ENCODE results near the gene SLMAP.

SLMAP gene

DNA sequence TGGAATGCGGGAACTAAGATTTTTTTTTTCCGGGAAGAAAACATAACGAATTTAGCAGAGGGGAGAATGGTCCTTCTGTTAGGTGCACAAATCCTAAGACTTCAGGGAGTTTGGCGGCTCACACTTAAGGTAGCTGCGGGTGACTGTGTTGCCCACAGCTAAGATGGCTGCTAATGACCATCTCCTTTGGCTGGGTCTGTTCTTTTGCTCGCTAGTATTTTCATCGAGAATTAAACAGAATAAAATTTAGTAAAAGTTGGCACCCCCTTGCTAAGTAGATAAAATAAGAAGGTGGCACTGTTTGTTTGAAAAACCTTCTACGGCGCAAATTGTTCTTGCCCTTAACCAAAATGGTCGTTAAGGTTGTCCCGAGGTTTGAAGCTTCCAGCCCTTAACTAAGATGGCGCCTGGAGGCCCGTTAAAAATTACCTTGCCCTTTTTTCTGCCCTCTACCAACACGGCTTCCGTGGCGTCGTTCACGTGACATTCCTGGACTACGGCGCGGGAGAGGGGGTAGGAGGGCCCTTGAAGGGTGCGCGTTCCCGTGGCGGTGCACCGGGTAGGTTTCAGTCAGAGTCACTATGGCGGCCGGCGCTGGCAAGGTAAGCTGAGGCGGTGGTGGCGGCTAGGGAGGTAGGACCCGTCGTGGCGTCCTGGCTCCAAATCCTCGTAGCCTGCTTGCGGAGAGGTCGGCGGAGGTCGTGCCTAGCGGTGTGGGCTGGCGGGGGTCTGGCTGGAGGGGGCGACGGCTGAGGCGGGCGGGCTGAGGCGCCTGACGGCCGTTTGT lies at the start of gene SLMAP:
Gene SLMAP (plus strand): TSS at position 569 of the 787 bp plus-strand sequence. CDS start 1,343 bp downstream, outside the sequence.
- peak; percentile 92 for DNase-seq

GRCh38 chr3:57706462-57706861 lies 49.6 kb upstream of the SLMAP start:
- no peak for DNase-seq

DNA sequence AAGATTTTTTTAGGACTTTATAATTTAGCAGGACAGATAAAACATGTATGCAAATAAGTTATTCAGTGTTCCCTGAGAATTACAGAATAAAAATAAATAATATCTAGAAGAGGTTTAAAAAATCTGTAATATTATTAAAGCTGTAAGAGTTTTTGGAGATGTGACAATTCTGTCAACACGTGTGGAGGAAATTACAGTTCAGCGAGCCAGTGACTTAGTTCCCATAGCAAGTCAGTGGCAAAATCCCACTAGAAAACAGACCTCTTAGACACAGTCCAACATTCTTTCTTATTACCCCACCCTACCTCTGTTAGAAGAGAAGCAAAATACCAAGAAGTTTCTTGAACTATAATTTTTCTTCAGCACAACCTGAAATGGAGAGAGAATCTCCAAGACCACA lies 47.1 kb upstream of the SLMAP start:
- no peak for DNase-seq

DNA sequence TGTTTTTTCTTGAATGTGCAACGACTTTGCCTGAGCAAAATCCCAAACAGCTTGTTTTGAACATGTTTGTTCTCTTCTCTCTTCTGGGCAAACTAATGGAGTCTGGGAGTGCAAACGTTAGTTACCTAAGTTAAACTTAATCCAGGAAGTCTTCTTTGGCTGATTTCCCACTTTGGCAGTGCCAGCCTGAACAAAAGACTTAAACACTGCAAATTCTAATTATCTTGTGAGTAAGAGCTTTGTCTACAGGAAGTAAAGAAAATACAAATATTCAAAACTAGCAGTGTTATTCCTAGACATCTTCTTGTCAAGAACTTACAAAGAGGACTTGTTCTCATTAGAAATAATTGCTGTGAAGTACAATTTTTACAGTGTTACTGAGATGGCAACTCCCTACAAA lies 46.5 kb upstream of the SLMAP start:
- DNase-seq = no peak

DNA sequence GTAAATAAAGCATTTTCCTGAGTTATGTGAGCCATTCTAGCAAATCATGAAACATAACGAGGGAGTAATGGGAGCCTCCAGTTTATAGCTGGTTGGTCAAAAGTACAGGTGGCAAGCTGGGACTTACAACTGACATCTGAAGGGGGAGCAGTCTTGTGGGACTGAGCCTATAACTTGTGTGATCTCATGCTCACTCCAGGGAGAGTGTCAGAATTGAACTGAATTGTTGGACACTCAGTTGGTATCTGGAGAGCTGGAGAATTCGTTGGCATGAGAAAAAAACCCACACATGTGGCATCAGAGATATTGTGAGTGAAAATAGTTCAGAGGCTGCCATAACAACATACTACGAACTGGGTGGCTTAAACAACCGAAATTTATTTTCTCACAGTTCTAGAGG lies 40.4 kb upstream of the SLMAP start:
- DNase-seq = no peak

GRCh38 chr3:57717205-57717868 lies 38.8 kb upstream of the SLMAP start:
- DNase-seq = no peak

- DNase-seq = no peak
These were observed 38.0 kb upstream of the SLMAP start for GRCh38 chr3:57718118-57718517.

- DNase-seq = no peak
These were observed 29.7 kb upstream of the SLMAP start for GRCh38 chr3:57726397-57726796.

DNA sequence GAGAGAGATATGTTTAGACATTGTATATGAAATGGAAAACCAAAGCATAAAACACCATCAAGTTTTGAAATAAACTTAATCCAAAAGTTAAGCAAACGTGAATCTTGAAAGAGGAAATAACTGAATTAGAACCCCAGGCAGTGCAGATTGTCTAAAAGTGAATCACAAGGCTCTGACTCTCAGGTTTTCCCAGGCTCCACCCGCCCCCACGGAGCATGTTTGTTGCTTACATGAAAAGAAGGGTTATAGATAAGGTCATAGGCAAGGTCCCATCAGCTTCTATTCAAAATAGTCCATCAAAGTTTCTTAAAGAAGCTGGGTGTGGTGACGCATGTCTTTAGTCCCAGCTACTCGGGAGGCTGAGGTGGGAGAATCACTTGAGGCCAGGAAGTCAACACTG lies 29.0 kb upstream of the SLMAP start:
- no peak for DNase-seq

GRCh38 chr3:57729334-57730045 lies 26.6 kb upstream of the SLMAP start:
- DNase-seq = no peak

DNA sequence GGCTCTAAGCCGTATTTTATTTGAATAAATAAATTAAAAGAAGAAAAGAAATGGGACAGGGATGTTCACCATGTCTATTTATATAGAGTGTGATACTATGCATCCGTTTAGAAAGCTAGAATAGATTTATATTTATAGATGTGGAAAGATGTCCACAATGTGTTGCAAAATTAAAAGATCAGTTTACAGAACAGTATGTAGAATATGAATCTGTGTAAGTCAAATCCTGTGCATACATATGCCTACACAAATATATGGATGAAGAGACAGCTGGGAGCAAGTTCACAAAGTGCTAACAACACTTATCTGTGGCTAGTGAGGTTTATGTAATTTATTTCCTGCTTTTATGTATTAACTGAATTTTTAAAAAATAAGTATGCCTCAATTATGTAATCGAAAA lies 25.4 kb upstream of the SLMAP start:
- DNase-seq = no peak

DNA sequence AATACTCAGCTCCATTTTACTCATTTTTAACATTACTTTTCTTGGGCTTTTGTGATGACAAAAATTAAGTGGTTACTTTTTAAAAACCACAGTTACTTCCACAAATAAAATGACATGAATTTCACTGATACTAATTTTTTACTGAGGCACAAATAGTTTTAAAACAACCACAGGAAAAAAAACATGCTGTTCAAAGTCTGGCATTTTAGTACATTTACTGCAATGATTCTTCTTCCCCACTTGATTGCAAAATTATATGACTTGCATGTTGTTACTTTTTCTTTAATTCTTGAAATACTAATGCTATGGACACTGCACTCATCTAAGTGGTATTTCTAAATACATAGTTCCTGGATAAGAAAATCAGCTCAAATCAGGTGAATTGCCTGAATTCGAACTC lies 24.8 kb upstream of the SLMAP start:
- DNase-seq = no peak

GRCh38 chr3:57733790-57734189 lies 22.3 kb upstream of the SLMAP start:
- DNase-seq = no peak

GRCh38 chr3:57735405-57735804 lies 20.7 kb upstream of the SLMAP start:
- DNase-seq = no peak

GRCh38 chr3:57737840-57738239 lies 18.3 kb upstream of the SLMAP start:
- no peak for DNase-seq

GRCh38 chr3:57738391-57738790 lies 17.7 kb upstream of the SLMAP start:
- DNase-seq = no peak

DNA sequence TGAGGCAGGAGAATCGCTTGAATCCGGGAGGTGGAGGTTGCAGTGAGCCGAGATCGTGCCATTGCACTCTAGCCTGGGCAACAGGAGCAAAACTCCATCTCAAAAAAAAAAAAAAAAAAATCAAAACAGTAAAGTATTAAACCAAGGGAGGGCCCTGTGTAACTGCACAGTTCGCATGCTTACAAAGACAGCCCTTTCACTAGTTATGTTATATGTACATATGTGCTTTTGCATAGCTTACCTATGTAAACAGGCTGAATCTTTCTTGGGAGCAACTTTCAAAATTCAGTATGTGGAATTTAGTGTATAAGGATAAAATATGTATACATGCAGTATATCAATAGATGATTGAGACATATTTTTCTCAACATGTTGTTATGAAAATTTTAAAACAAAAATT lies 16.1 kb upstream of the SLMAP start:
- DNase-seq = no peak

- no peak for DNase-seq
These were observed 12.6 kb upstream of the SLMAP start for GRCh38 chr3:57743496-57743895.

DNA sequence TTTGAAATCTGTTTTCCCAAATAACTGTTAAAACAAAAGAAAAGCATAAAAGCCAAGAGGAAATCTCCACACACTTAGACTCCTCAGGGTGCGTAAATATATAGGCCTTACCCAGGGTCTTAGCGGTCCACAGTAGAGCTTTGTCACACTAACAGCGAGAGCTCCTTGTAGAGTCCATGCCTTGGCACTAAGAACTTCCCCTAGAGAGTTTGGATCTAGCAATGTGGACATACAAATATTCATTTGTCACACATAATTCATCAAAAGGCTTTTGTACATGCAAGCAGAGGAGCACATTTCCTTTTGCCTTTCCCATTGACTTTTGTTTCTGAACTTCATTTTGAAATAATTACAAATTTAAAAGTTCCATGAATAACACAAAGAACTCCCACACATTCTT lies 11.0 kb upstream of the SLMAP start:
- no peak for DNase-seq

DNA sequence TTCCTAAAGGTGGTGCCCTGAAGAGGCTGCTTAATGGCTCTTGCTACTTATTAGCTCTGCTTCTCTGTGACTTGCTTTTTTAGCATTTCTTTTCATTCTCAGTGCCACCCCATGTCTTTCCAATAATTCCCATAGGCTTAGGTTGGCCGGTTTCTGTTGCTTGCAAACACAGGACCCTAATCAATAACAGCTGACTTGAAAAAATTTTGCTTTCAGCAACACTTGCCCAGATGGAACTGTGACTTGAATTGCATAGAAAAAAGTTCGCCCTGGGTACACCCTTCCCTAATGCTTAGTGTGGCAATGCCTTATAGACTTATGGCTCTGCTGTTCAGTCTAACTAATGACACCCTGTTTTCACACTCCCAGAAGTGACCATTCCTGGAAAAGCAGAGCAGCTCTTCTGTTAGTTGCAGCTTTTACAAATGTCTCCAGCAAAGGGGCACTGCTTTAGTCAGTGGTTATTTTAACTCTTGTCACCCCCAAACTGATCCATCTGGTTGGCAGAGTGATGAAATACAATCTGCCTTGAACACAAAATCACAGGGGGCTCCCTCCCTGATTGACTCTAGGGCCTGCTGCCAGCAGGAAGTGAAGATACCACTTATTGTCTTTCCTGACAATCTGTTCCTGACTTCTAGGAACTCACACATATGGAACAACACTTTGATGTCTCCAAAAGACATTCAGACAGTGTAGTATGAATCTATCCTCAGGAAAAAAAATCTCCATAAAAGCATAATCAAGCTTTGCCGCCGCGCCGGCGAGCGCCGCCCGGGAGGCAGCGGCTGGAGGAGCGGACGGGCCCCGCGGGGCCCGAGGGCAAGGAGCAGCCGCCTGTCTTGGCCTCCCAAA lies 9.7 kb upstream of the SLMAP start:
- DNase-seq = no peak

- DNase-seq = no peak
These were observed 6.6 kb upstream of the SLMAP start for GRCh38 chr3:57749542-57749941.

- DNase-seq = no peak
These were observed 3.8 kb upstream of the SLMAP start for GRCh38 chr3:57752307-57752706.

- no peak for DNase-seq
These were observed 3.1 kb upstream of the SLMAP start for GRCh38 chr3:57753016-57753415.

Measured in activated T-cell treated with anti-CD3 and anti-CD28 coated beads for 4 hours (primary cell).